Keratinocyte (primary cell): Measurements from ENCODE around the gene PPP1R13L. TPM values are rescaled to one million over a fixed set of nuclear protein-coding genes. Genes with fewer than 3 reads are reported as not detected.

Experiments used
- DNase-seq: peaks from one replicate; pipeline ENCODE4 v3.0.0-alpha.2; 2011; ENCODE audit warnings: low read depth, missing footprints, low spot score
- FAIRE-seq: peaks from 2 replicates; lab custom pipeline; 2011; peaks lifted over from hg19 to GRCh38; lab: Jason Lieb, UNC
- H2AFZ ChIP-seq: 2 replicates; pipeline ENCODE4 v1.6.0; 2012; ENCODE audit warnings: low read length, control low read depth, inconsistent platforms; ENCODE audit not compliant: control insufficient read depth
- H3K27ac ChIP-seq: 2 replicates; pipeline ENCODE4 v1.5.1; 2011; ENCODE audit warnings: low read length; ENCODE audit not compliant: control insufficient read depth, insufficient read depth
- H3K27me3 ChIP-seq: 3 replicates; pipeline ENCODE4 v1.6.0; 2011; ENCODE audit warnings: low read length; ENCODE audit not compliant: control insufficient read depth, insufficient read depth; ENCODE audit errors: extremely low read depth
- H3K36me3 ChIP-seq, 2 experiments: 2 replicates in 1 of 2; 3 replicates in 1 of 2; pipeline ENCODE4 v1.5.1; 2011; ENCODE audit warnings: low read length in 2 of 2, mild to moderate bottlenecking in 1 of 2; ENCODE audit not compliant: control insufficient read depth in 2 of 2, insufficient read depth in 2 of 2; ENCODE audit errors: extremely low read depth in 1 of 2
- H3K4me1 ChIP-seq: 3 replicates; pipeline ENCODE4 v1.5.1; 2011; ENCODE audit warnings: low read length; ENCODE audit not compliant: control insufficient read depth, insufficient read depth; ENCODE audit errors: extremely low read depth
- H3K4me2 ChIP-seq: 3 replicates; pipeline ENCODE4 v1.6.0; 2011; ENCODE audit warnings: low read depth, low read length; ENCODE audit not compliant: control insufficient read depth, insufficient read depth; ENCODE audit errors: extremely low read depth
- H3K4me3 ChIP-seq, 3 experiments: fragments of 200-600 bp in 1 of 3; sonication (generic) in 1 of 3; 2 replicates in 2 of 3; 3 replicates in 1 of 3; pipeline ENCODE4 v1.5.1; 2011 to 2016; ENCODE audit warnings: low read length in 3 of 3, mild to moderate bottlenecking in 3 of 3, control low read depth in 2 of 3, inconsistent platforms in 1 of 3, low read depth in 1 of 3, mixed read lengths in 1 of 3, mixed run types in 1 of 3, moderate library complexity in 1 of 3; ENCODE audit not compliant: control insufficient read depth in 2 of 3, insufficient read depth in 2 of 3; ENCODE audit errors: extremely low read depth in 1 of 3
- H3K79me2 ChIP-seq: 2 replicates; pipeline ENCODE4 v1.6.0; 2012; ENCODE audit warnings: low read length; ENCODE audit not compliant: control insufficient read depth, insufficient read depth
- H3K9ac ChIP-seq: 3 replicates; pipeline ENCODE4 v1.6.0; 2011; ENCODE audit warnings: low read length; ENCODE audit not compliant: control insufficient read depth, insufficient read depth; ENCODE audit errors: extremely low read depth
- H3K9me1 ChIP-seq: 3 replicates; pipeline ENCODE4 v1.6.0; 2011; ENCODE audit warnings: low read length; ENCODE audit not compliant: control insufficient read depth, insufficient read depth; ENCODE audit errors: extremely low read depth
- H3K9me3 ChIP-seq: 2 replicates; pipeline ENCODE4 v1.5.1; 2012; ENCODE audit warnings: low read depth, low read length; ENCODE audit not compliant: control insufficient read depth
- H4K20me1 ChIP-seq: 3 replicates; pipeline ENCODE4 v1.6.0; 2011; ENCODE audit warnings: low read length; ENCODE audit not compliant: control insufficient read depth, insufficient read depth; ENCODE audit errors: extremely low read depth
- CTCF ChIP-seq, 3 experiments: IDR thresholded peaks in 1 of 3; conservative IDR thresholded peaks in 1 of 3; optimal IDR thresholded peaks in 1 of 3; 2 replicates in 2 of 3; 3 replicates in 1 of 3; pipeline versions ENCODE3 to v1.5.1; 2011; ENCODE audit warnings: low read length in 3 of 3, mild to moderate bottlenecking in 3 of 3, moderate library complexity in 2 of 3, control low read depth in 1 of 3, inconsistent platforms in 1 of 3; ENCODE audit not compliant: insufficient read depth in 2 of 3; ENCODE audit errors: extremely low read depth in 1 of 3
- EZH2 ChIP-seq: IDR thresholded peaks from one replicate; pipeline ENCODE4 v1.6.1; 2012; ENCODE audit warnings: inconsistent platforms, mild to moderate bottlenecking, low read length, moderate library complexity
- dilution Hi-C: fragments of 300-500 bp; cut with MboI; formaldehyde crosslinking; loops from one replicate; pipeline ENCODE4 v1.7.0; 2020; ENCODE audit warnings: low sequenced_read_pairs; ENCODE audit not compliant: extremely low pct_ligation_motif_present
- polyA plus RNA-seq, 5 experiments: library from polyadenylated mRNA; depleted of rRNA in 3 of 5; stranded (reverse) in 3 of 5; stranded (forward) in 1 of 5; unstranded in 1 of 5; fragments of >200 nt; gene quantifications; 1 replicate in 1 of 5; 2 replicates in 3 of 5; 3 replicates in 1 of 5; pipeline versions ENCODE4 v1.2.1 to v1.2.3, GENCODE V29; 2011 to 2012; ENCODE audit warnings: missing spikeins in 2 of 5, low read depth in 1 of 5, low replicate concordance in 1 of 5

The PPP1R13L gene
- polyA plus RNA-seq, 1 donor (not counting 4 experiments of a cell fraction or from before 2014, with no cell fraction given) = 31.2 TPM

- no peak overlapping the region for H3K4me3 ChIP-seq
- H3K4me2 ChIP-seq = no peak overlapping the region
- DNase-seq = no peak
- H3K9ac ChIP-seq = no peak overlapping the region
- no peak overlapping the region for H2AFZ ChIP-seq
- FAIRE-seq = no peak
- no peaks in the 10 kb centered on the region for H3K36me3 ChIP-seq
- dilution Hi-C loops = no loop called here
- H3K27me3 ChIP-seq = no peaks in the 10 kb centered on the region
- no peaks in the 10 kb centered on the region for H3K9me1 ChIP-seq
- H3K9me3 ChIP-seq = no peaks in the 10 kb centered on the region
- no peaks in the 10 kb centered on the region for H3K79me2 ChIP-seq
- H3K27ac ChIP-seq = no peak overlapping the region
- H4K20me1 ChIP-seq = no peaks in the 10 kb centered on the region
- TF ChIP-seq CTCF (optimal IDR thresholded peaks at IDR 0.05 in 1 of 3, IDR thresholded peaks at IDR 0.05 in 1 of 3, conservative IDR thresholded peaks at IDR 0.05 in 1 of 3; ENCODE audit: extremely low read depth in 1 of 3, insufficient read depth in 2 of 3, low read length in 3 of 3) (no peak), EZH2 (no peak)
- peaks cover 40% of the 10 kb centered on the region for H3K4me1 ChIP-seq
Observed at GRCh38 chr19:45442408-45442777, 37.5 kb upstream of the PPP1R13L start.

GRCh38 chr19:45440873-45441654 is 36.2 kb upstream of the PPP1R13L start:
- Histone ChIP-seq H3K4me3 (no peak overlapping the region), H3K27ac (no peak overlapping the region), H3K79me2 (no peaks in the 10 kb centered on the region), H3K9me1 (no peaks in the 10 kb centered on the region), H3K36me3 (no peaks in the 10 kb centered on the region), H3K27me3 (no peaks in the 10 kb centered on the region), H3K4me2 (no peak overlapping the region), H3K9me3 (no peaks in the 10 kb centered on the region), H2AFZ (no peak overlapping the region), H3K9ac (no peak overlapping the region), H3K4me1 (peaks cover 27% of the 10 kb centered on the region), H4K20me1 (no peaks in the 10 kb centered on the region)
- dilution Hi-C loops = no loop called here
- no peak for TF ChIP-seq EZH2
- no peak for TF ChIP-seq CTCF (optimal IDR thresholded peaks at IDR 0.05 in 1 of 3, IDR thresholded peaks at IDR 0.05 in 1 of 3, conservative IDR thresholded peaks at IDR 0.05 in 1 of 3; ENCODE audit: extremely low read depth in 1 of 3, insufficient read depth in 2 of 3, low read length in 3 of 3)
- DNase-seq (no peak), FAIRE-seq (no peak)
